MM.1S (cell line): ENCODE results near the gene C22orf15.

Experiments
- DNase-seq: peaks from one replicate; pipeline ENCODE4 v3.0.0-alpha.2; 2015
- H2AFZ ChIP-seq: fragments of 300-600 bp; sonication (generic); 2 replicates; pipeline ENCODE4 v1.6.0; 2016; ENCODE audit warnings: antibody characterized with exemption, low read length
- H3F3A ChIP-seq: fragments of 300-600 bp; sonication (generic); 2 replicates; pipeline ENCODE4 v1.6.1; 2016; ENCODE audit warnings: mild to moderate bottlenecking, antibody characterized with exemption, low read length, moderate library complexity, mixed read lengths; ENCODE audit not compliant: insufficient read depth
- H3K27ac ChIP-seq: fragments of 300-600 bp; sonication (generic); 2 replicates; pipeline ENCODE4 v1.5.1; 2016; ENCODE audit warnings: mild to moderate bottlenecking, low read length
- H3K27me3 ChIP-seq: fragments of 300-600 bp; sonication (generic); replicated peaks from 2 replicates; pipeline ENCODE4 v1.6.0; 2016; ENCODE audit warnings: low read length; ENCODE audit not compliant: insufficient read depth
- H3K36me3 ChIP-seq: fragments of 300-600 bp; sonication (generic); replicated peaks from 2 replicates; pipeline ENCODE4 v1.6.1; 2016; ENCODE audit warnings: mild to moderate bottlenecking, low read length, mixed read lengths; ENCODE audit not compliant: insufficient read depth
- H3K4me1 ChIP-seq: fragments of 300-600 bp; sonication (generic); 2 replicates; pipeline ENCODE4 v1.6.1; 2016; ENCODE audit warnings: low read length, mixed read lengths
- H3K4me2 ChIP-seq: fragments of 300-600 bp; sonication (generic); 2 replicates; pipeline ENCODE4 v1.6.0; 2016; ENCODE audit warnings: low read depth, low read length
- H3K4me3 ChIP-seq: fragments of 300-600 bp; sonication (generic); 2 replicates; pipeline ENCODE4 v1.5.1; 2016; ENCODE audit warnings: low read length, mixed read lengths
- H3K79me2 ChIP-seq: fragments of 300-600 bp; sonication (generic); 2 replicates; pipeline ENCODE4 v1.6.1; 2016; ENCODE audit warnings: mixed run types, low read length, mixed read lengths
- H3K9ac ChIP-seq: fragments of 300-600 bp; sonication (generic); 2 replicates; pipeline ENCODE4 v1.6.1; 2016; ENCODE audit warnings: low read length, mixed read lengths
- H3K9me2 ChIP-seq: fragments of 300-600 bp; sonication (generic); replicated peaks from 2 replicates; pipeline ENCODE4 v1.6.1; 2016; ENCODE audit warnings: mild to moderate bottlenecking, low read length, mixed read lengths; ENCODE audit not compliant: insufficient read depth
- H3K9me3 ChIP-seq: fragments of 300-600 bp; sonication (generic); replicated peaks from 2 replicates; pipeline ENCODE4 v1.6.1; 2016; ENCODE audit warnings: mild to moderate bottlenecking, low read length, mixed read lengths; ENCODE audit not compliant: insufficient read depth
- H4K20me1 ChIP-seq: fragments of 300-600 bp; sonication (generic); 2 replicates; pipeline ENCODE4 v1.6.1; 2016; ENCODE audit warnings: mild to moderate bottlenecking, low read length, moderate library complexity, mixed read lengths; ENCODE audit not compliant: insufficient read depth
- CTCF ChIP-seq: fragments of 300-600 bp; sonication (generic); IDR thresholded peaks from 2 replicates; pipeline ENCODE4 v1.5.1; 2016; ENCODE audit warnings: antibody characterized with exemption, low read length, mixed read lengths
- EZH2 ChIP-seq: fragments of 300-600 bp; sonication (generic); optimal IDR thresholded peaks from 2 replicates; pipeline ENCODE3; 2017; ENCODE audit warnings: low read depth, mild to moderate bottlenecking, antibody characterized with exemption, low read length, mixed read lengths
- EZH2phosphoT487 ChIP-seq: fragments of 300-600 bp; sonication (generic); IDR thresholded peaks from 2 replicates; pipeline ENCODE4 v1.6.1; 2018; ENCODE audit warnings: antibody characterized with exemption, low read length

Gene C22orf15

GRCh38 chr22:23778577-23778900 is 15.7 kb downstream of the C22orf15 start:
- H3K36me3 ChIP-seq: no peaks in the 10 kb centered on the region
- no peaks in the 10 kb centered on the region for H3K79me2 ChIP-seq
- H3K4me3 ChIP-seq: no peak overlapping the region
- no peaks in the 10 kb centered on the region for H3F3A ChIP-seq
- H3K9ac ChIP-seq: no peak overlapping the region
- H3K4me2 ChIP-seq: no peak overlapping the region
- DNase-seq: no peak
- 0 out of 2 replicates have a peak, but pooled peaks cover under 1% of the 10 kb centered on the region for H3K4me1 ChIP-seq
- no peak overlapping the region for H2AFZ ChIP-seq
- TF ChIP-seq CTCF (no peak), EZH2 (no peak), EZH2phosphoT487 (no peak)
- no peaks in the 10 kb centered on the region for H3K27me3 ChIP-seq
- H3K27ac ChIP-seq: no peak overlapping the region
- no peaks in the 10 kb centered on the region for H3K9me2 ChIP-seq
- no peaks in the 10 kb centered on the region for H3K9me3 ChIP-seq
- H4K20me1 ChIP-seq: no peaks in the 10 kb centered on the region

GRCh38 chr22:23779083-23779482 is 16.3 kb downstream of the C22orf15 start:
- H3K4me2 ChIP-seq: no peak overlapping the region
- no peaks in the 10 kb centered on the region for H3K9me2 ChIP-seq
- no peaks in the 10 kb centered on the region for H3K9me3 ChIP-seq
- no peak overlapping the region for H3K9ac ChIP-seq
- H4K20me1 ChIP-seq: no peaks in the 10 kb centered on the region
- H3K4me1 ChIP-seq: no peaks in the 10 kb centered on the region
- H3K36me3 ChIP-seq: no peaks in the 10 kb centered on the region
- H3K4me3 ChIP-seq: no peak overlapping the region
- TF ChIP-seq CTCF (no peak), EZH2 (no peak)
- H2AFZ ChIP-seq: no peak overlapping the region
- DNase-seq: no peak
- H3K27me3 ChIP-seq: no peaks in the 10 kb centered on the region
- no peaks in the 10 kb centered on the region for H3K79me2 ChIP-seq
- no peak overlapping the region for H3K27ac ChIP-seq
- no peaks in the 10 kb centered on the region for H3F3A ChIP-seq

- Histone ChIP-seq H3K36me3 (no peaks in the 10 kb centered on the region), H3K4me3 (no peak overlapping the region), H3K9me3 (no peaks in the 10 kb centered on the region), H2AFZ (no peak overlapping the region), H3F3A (no peaks in the 10 kb centered on the region), H3K9ac (no peak overlapping the region), H3K9me2 (no peaks in the 10 kb centered on the region), H3K79me2 (no peaks in the 10 kb centered on the region), H3K4me2 (no peak overlapping the region), H3K27me3 (no peaks in the 10 kb centered on the region), H3K27ac (no peak overlapping the region), H4K20me1 (no peaks in the 10 kb centered on the region), H3K4me1 (no peaks in the 10 kb centered on the region)
- no peak for DNase-seq
- TF ChIP-seq EZH2phosphoT487: no peak
- TF ChIP-seq EZH2: no peak
- TF ChIP-seq CTCF: no peak
These were observed 16.9 kb downstream of the C22orf15 start for GRCh38 chr22:23779731-23780130.
